Transverse colon (tissue), 4 donors: ENCODE data around the gene MILR1. TPM values are rescaled to one million over a fixed set of nuclear protein-coding genes. Genes with fewer than 3 reads are reported as not detected.

Experiments used
- DNase-seq: peaks from one replicate; pipeline ENCODE4 v3.0.0-alpha.2; 2019
- H3K27ac ChIP-seq, 4 donors: fragments of 200-600 bp; sonication (generic); 2 replicates each; pipeline ENCODE4 v1.5.1; 2016 to 2018; ENCODE audit warnings: inconsistent platforms in 4 of 4
- H3K27me3 ChIP-seq: fragments of 200-600 bp; sonication (generic); 2 replicates; pipeline ENCODE4 v1.5.1; 2017; ENCODE audit warnings: inconsistent platforms
- H3K36me3 ChIP-seq, 4 donors: fragments of 200-600 bp; sonication (generic); 2 replicates each; pipeline ENCODE4 v1.5.1; 2017 to 2019; ENCODE audit warnings: inconsistent platforms in 4 of 4
- H3K4me1 ChIP-seq, 4 donors: fragments of 200-600 bp; sonication (generic); 2 replicates each; pipeline ENCODE4 v1.5.1; 2017 to 2020; ENCODE audit warnings: inconsistent platforms in 4 of 4
- H3K4me3 ChIP-seq, 4 donors: fragments of 200-600 bp; sonication (generic); 1 replicate in 1 of 4; 2 replicates in 3 of 4; pipeline versions ENCODE4 v1.5.1 to v1.6.1; 2017 to 2019; ENCODE audit warnings: inconsistent platforms in 4 of 4
- H3K9me3 ChIP-seq, 2 donors: fragments of 200-600 bp; sonication (generic); 2 replicates each; pipeline ENCODE4 v1.5.1; 2017 to 2019; ENCODE audit warnings: inconsistent platforms in 2 of 2
- CTCF ChIP-seq, 5 experiments: fragments of 200-600 bp in 3 of 5; fragments of 450-650 bp in 2 of 5; sonication (generic) in 3 of 5; IDR thresholded peaks; 1 replicate in 2 of 5; 2 replicates in 3 of 5; pipeline ENCODE4 v1.5.1; 2016 to 2017; ENCODE audit warnings: antibody characterized with exemption in 5 of 5, inconsistent platforms in 3 of 5, mild to moderate bottlenecking in 2 of 5, moderate library complexity in 1 of 5
- EP300 ChIP-seq: sonication (generic); formaldehyde crosslinking; IDR thresholded peaks from one replicate; pipeline ENCODE4 v1.6.1; 2017; ENCODE audit warnings: antibody characterized with exemption, low read depth
- POLR2A ChIP-seq: fragments of 450-650 bp; IDR thresholded peaks from one replicate; pipeline ENCODE4 v1.6.1; 2016; ENCODE audit warnings: antibody characterized with exemption, mild to moderate bottlenecking, moderate library complexity
- POLR2AphosphoS5 ChIP-seq, 3 donors: sonication (generic); formaldehyde crosslinking; IDR thresholded peaks; one replicate each; pipeline ENCODE4 v1.6.1; 2016; ENCODE audit warnings: antibody characterized with exemption in 3 of 3
- WGBS, 2 donors: methylation state at CpG; one replicate each; pipeline ENCODE4 v1.1.5; 2018; ENCODE audit warnings: low coverage in 1 of 2; 5-methylcytosine and 5-hydroxymethylcytosine counted together
- in situ Hi-C, 4 donors: fragments of 200-750 bp; cut with MboI; loops; one replicate each; pipeline versions ENCODE4 v1.15.0 to v1.15.1; 2017; ENCODE audit warnings: low sequenced_read_pairs in 3 of 4, low pct_ligation_motif_present in 1 of 4, low pct_unique_long_range_greater_than_20kb in 1 of 4
- intact Hi-C: fragments of 100-400 bp; cut with DNase I; formaldehyde crosslinking; loops from one replicate; pipeline ENCODE4 v1.15.1; 2023; ENCODE audit warnings: low total_unique reads
- total RNA-seq, 4 donors: library from RNA; depleted of rRNA; stranded (reverse); fragments of >200 nt; gene quantifications; one replicate each; pipeline ENCODE4 v1.1.0, GENCODE V29; 2016

Gene MILR1
- total RNA-seq, 4 donors from 2014 or later, result 1.4 to 2.3 TPM; not detected in 2

DNA sequence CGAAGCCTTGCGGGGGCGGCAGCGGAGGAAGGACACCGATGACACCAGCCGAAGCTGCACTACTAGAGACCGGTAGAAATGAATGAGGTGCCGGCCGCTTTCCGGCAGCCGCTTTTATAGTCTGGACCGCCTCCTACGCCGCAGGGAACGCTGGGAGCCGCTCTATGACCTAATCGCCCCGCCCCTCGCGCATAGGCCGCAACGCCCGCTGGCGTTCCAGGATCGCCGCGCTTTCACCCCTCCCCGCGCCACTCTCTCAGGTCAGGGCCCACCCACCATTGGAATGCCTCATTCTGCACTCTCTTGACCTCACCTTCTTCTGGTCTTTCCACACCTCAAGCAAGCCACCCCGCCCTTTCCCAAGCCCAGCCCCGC lies 57.3 kb downstream of the MILR1 start, which contains the start of gene DDX5:
Gene DDX5 (minus strand): TSS at position 89 of the 375 bp plus-strand sequence. CDS start 170 bp downstream, outside the sequence.
- Histone ChIP-seq H3K4me3 (peak within 1 kb of the TSS; percentile 78 to 95 (median 92)), H3K9me3 (no peaks in the 10 kb centered on the region), H3K36me3 (peaks cover 0 to 44% (median 24%) of the 10 kb centered on the region in 4 donors), H3K4me1 (peaks cover 27 to 57% (median 35%) of the 10 kb centered on the region in 4 donors), H3K27ac (peak within 1 kb of the TSS; percentile 99 to 100 (median 100)), H3K27me3 (no peaks in the 10 kb centered on the region)
- intact Hi-C loops, result no loop called here
- peak; percentile 99 for DNase-seq
- in situ Hi-C loops, result no loop called here
- 0% methylated on average over 30 of the region's 31 CpGs; no CpG with 5 or more reads in 1 of the 2 donors for WGBS, 2 donors
- TF ChIP-seq POLR2AphosphoS5 (IDR thresholded peaks at IDR 0.05), result peak; percentile 99 to 100 (median 100)
- peak; percentile 99 for TF ChIP-seq POLR2A
- no peak for TF ChIP-seq CTCF (IDR thresholded peaks at IDR 0.05)

GRCh38 chr17:64506576-64507412 lies 57.9 kb downstream of the MILR1 start, which contains the start of gene CEP95:
Gene CEP95, plus strand, starts transcription at chr17:64506977. Its CDS starts 121 bp downstream, at chr17:64507098.
- H3K27ac ChIP-seq, result peak within 1 kb of the TSS; percentile 99 to 100 (median 100)
- peak; percentile 95 for DNase-seq
- intact Hi-C loops, result no loop called here
- in situ Hi-C loops, result no loop called here
- H3K9me3 ChIP-seq, result no peaks in the 10 kb centered on the region
- peaks cover 24 to 51% (median 35%) of the 10 kb centered on the region in 4 donors for H3K4me1 ChIP-seq
- peak; percentile 6 for TF ChIP-seq EP300
- peak; percentile 87 to 98 (median 96) for TF ChIP-seq POLR2AphosphoS5 (IDR thresholded peaks at IDR 0.05)
- peak; percentile 94 for TF ChIP-seq POLR2A
- no peak for TF ChIP-seq CTCF (IDR thresholded peaks at IDR 0.05)
- H3K27me3 ChIP-seq, result no peaks in the 10 kb centered on the region
- peak within 1 kb of the TSS; percentile 78 to 95 (median 92) for H3K4me3 ChIP-seq
- peaks cover 0 to 40% (median 23%) of the 10 kb centered on the region in 4 donors for H3K36me3 ChIP-seq
- 0% methylated on average over 59 of the region's 77 CpGs; no CpG with 5 or more reads in 1 of the 2 donors for WGBS, 2 donors

DNA sequence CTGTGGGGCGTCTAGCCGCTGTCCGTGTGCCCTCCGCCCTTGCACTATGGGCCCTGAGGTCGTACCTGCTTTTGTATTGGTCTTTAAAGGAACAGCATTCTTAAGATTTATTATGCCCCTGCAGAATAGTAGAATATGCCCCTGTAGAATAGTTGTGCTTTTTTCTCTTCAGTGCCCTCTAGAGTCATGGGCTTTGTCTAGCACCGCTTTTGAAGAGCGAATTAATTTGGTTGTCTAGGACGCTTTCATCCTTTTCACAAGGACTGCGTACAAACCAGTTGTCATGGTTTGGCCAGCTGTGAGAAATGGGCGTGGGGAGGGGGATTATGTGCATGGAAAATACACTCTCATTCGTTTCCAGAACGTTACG lies 58.5 kb downstream of the MILR1 start:
- Histone ChIP-seq H3K27ac (peak overlapping the region; percentile 99 to 100 (median 100)), H3K4me3 (peak overlapping the region; percentile 78 to 95 (median 92)), H3K4me1 (peaks cover 24 to 45% (median 33%) of the 10 kb centered on the region in 4 donors), H3K9me3 (no peaks in the 10 kb centered on the region), H3K36me3 (peaks cover 0 to 38% (median 22%) of the 10 kb centered on the region in 4 donors), H3K27me3 (no peaks in the 10 kb centered on the region)
- no peak for DNase-seq
- intact Hi-C loops, result no loop called here
- TF ChIP-seq POLR2AphosphoS5 (IDR thresholded peaks at IDR 0.05), result peak in 1 of 3 donors; percentile 19
- no peak for TF ChIP-seq EP300
- peak; percentile 25 to 52 (median 45) for TF ChIP-seq CTCF (IDR thresholded peaks at IDR 0.05)
- TF ChIP-seq POLR2A, result no peak
- in situ Hi-C loops, result no loop called here
- 0% methylated on average over 2 to 13 of the region's 13 CpGs for WGBS, 2 donors

GRCh38 chr17:64508683-64509082 lies 59.8 kb downstream of the MILR1 start:
- DNase-seq, result no peak
- intact Hi-C loops (no loop called here), in situ Hi-C loops (no loop called here)
- Histone ChIP-seq H3K27ac (no peak overlapping the region), H3K4me1 (peaks cover 18 to 32% (median 24%) of the 10 kb centered on the region in 4 donors), H3K36me3 (peaks cover 0 to 27% (median 13%) of the 10 kb centered on the region in 4 donors), H3K27me3 (no peaks in the 10 kb centered on the region), H3K9me3 (no peaks in the 10 kb centered on the region), H3K4me3 (peak overlapping the region in 1 of 4 donors; percentile 95)
- 73 to 96% methylated on average over 2 of the region's 2 CpGs for WGBS, 2 donors
- no peak for TF ChIP-seq POLR2A
- no peak for TF ChIP-seq POLR2AphosphoS5 (IDR thresholded peaks at IDR 0.05)
- no peak for TF ChIP-seq CTCF (IDR thresholded peaks at IDR 0.05)
- TF ChIP-seq EP300, result no peak
